K562 (cell line): ENCODE data around the gene GABPB1. TPM values are rescaled to one million over a fixed set of nuclear protein-coding genes. Genes with fewer than 3 reads are reported as not detected.
A peak's percentile ranks its signal among the peaks of the same experiment; 100 is the strongest.

Experiments
- BACH1 ChIP-seq: fragments of 200-800 bp; sonication (Bioruptor generic); IDR thresholded peaks from 2 replicates; pipeline ENCODE4 v1.6.1; 2016; ENCODE audit warnings: missing genetic modification characterization, missing compliant biosample characterization
- CHD2 ChIP-seq: IDR thresholded peaks from 2 replicates; pipeline ENCODE4 v1.6.1; 2011; ENCODE audit warnings: low read depth, low read length
- DPF2 ChIP-seq: fragments of 450-650 bp; IDR thresholded peaks from 2 replicates; pipeline ENCODE4 v1.6.1; 2016
- GABPB2 ChIP-seq: fragments of 250-450 bp; sonication (Bioruptor Pico); conservative IDR thresholded peaks from 2 replicates; pipeline ENCODE4 v1.5.1; 2021; ENCODE audit warnings: mild to moderate bottlenecking
- LEF1 ChIP-seq: fragments of 450-650 bp; IDR thresholded peaks from 2 replicates; pipeline ENCODE4 v1.6.1; 2016; ENCODE audit warnings: mild to moderate bottlenecking
- MAFF ChIP-seq: IDR thresholded peaks from 2 replicates; pipeline ENCODE4 v1.6.1; 2012; ENCODE audit warnings: low read length, improper control_type of control experiment
- MAFG ChIP-seq: fragments of 450-650 bp; conservative IDR thresholded peaks from 2 replicates; pipeline ENCODE4 v1.6.1; 2016; ENCODE audit warnings: missing genetic modification characterization, missing compliant biosample characterization
- MAFK ChIP-seq: IDR thresholded peaks from 2 replicates; pipeline ENCODE4 v1.6.1; 2011; ENCODE audit warnings: low read length, improper control_type of control experiment
- MED1 ChIP-seq: sonication (generic); formaldehyde crosslinking; IDR thresholded peaks from 2 replicates; pipeline ENCODE4 v1.8.1; 2023; ENCODE audit warnings: missing genetic modification reagents, borderline replicate concordance
- MEF2D ChIP-seq: conservative IDR thresholded peaks from 2 replicates; pipeline ENCODE4 v1.6.1; 2016; ENCODE audit warnings: low read depth, missing genetic modification characterization, missing compliant biosample characterization
- MEIS2 ChIP-seq: fragments of 450-650 bp; IDR thresholded peaks from 2 replicates; pipeline ENCODE4 v1.6.1; 2014; ENCODE audit warnings: mild to moderate bottlenecking; ENCODE audit not compliant: partially characterized antibody
- MITF ChIP-seq: IDR thresholded peaks from 2 replicates; pipeline ENCODE4 v1.6.1; 2014; ENCODE audit warnings: antibody characterized with exemption
- MTA1 ChIP-seq: fragments of 450-650 bp; IDR thresholded peaks from 2 replicates; pipeline ENCODE4 v1.6.1; 2017; ENCODE audit warnings: borderline replicate concordance
- NFIC ChIP-seq: fragments of 450-650 bp; IDR thresholded peaks from 2 replicates; pipeline ENCODE4 v1.6.1; 2017; ENCODE audit warnings: mild to moderate bottlenecking, inconsistent platforms
- PREB ChIP-seq: sonication (generic); formaldehyde crosslinking; IDR thresholded peaks from 2 replicates; pipeline ENCODE4 v1.8.1; 2023; ENCODE audit warnings: mild to moderate bottlenecking, missing genetic modification reagents
- RBM25 ChIP-seq: fragments of 200-400 bp; formaldehyde crosslinking; IDR thresholded peaks from 2 replicates; pipeline ENCODE4 v1.6.1; 2018; ENCODE audit warnings: low read length, low read depth, moderate library complexity; ENCODE audit not compliant: severe bottlenecking
- STAG1 ChIP-seq: sonication (generic); formaldehyde crosslinking; IDR thresholded peaks from 2 replicates; pipeline ENCODE4 v1.5.0; 2020; ENCODE audit warnings: missing genetic modification reagents, borderline replicate concordance
- TARDBP ChIP-seq: fragments of 450-650 bp; IDR thresholded peaks from 2 replicates; pipeline ENCODE4 v1.6.1; 2016
- THAP7 ChIP-seq: fragments of 250-450 bp; sonication (Bioruptor Pico); IDR thresholded peaks from 2 replicates; pipeline ENCODE4 v1.5.0; 2021
- YBX1 ChIP-seq: fragments of 450-650 bp; IDR thresholded peaks from 2 replicates; pipeline ENCODE4 v1.7.1; 2016; ENCODE audit warnings: mild to moderate bottlenecking
- ZNF12 ChIP-seq: sonication (generic); formaldehyde crosslinking; IDR thresholded peaks from 2 replicates; pipeline ENCODE4 v1.4.0; 2020; ENCODE audit warnings: mild to moderate bottlenecking, missing genetic modification reagents
- ZNF184 ChIP-seq: sonication (generic); formaldehyde crosslinking; IDR thresholded peaks from 2 replicates; pipeline ENCODE4 v1.5.0; 2020; ENCODE audit warnings: missing genetic modification reagents
- ZNF384 ChIP-seq: IDR thresholded peaks from 2 replicates; pipeline ENCODE4 v1.6.1; 2012; ENCODE audit warnings: low read depth, low read length, improper control_type of control experiment
- ZNF592 ChIP-seq: fragments of 450-650 bp; IDR thresholded peaks from 2 replicates; pipeline ENCODE4 v1.6.1; 2017; ENCODE audit warnings: antibody characterized with exemption, mild to moderate bottlenecking
- polyA plus RNA-seq, 8 experiments: library from polyadenylated mRNA; depleted of rRNA in 4 of 8; stranded (reverse) in 5 of 8; unstranded in 3 of 8; fragments of >200 nt; fragmentation: Nextera tagmentation in 2 of 8; fragmentation: Illumina TruSeq in 1 of 8; extraction: Ambion mirVana in 2 of 8; extraction: Trizol in 1 of 8; gene quantifications; 2 replicates each; pipeline versions ENCODE4 v1.2.1 to v1.2.3, GENCODE V29; 2011 to 2014; ENCODE audit warnings: inconsistent platforms in 1 of 8, missing spikeins in 1 of 8
- total RNA-seq, 7 experiments: library from RNA; depleted of rRNA in 6 of 7; stranded (reverse); fragments of >200 nt in 6 of 7; fragmentation: Illumina TruSeq in 2 of 7; extraction: Trizol in 2 of 7; gene quantifications; 2 replicates each; pipeline versions ENCODE4 v1.2.1 to v1.2.3, GENCODE V29; 2011 to 2021; ENCODE audit warnings: low replicate concordance in 1 of 7

Gene GABPB1
- total and polyA plus RNA-seq, 9 of the 15 experiments (the other 6 are each of a cell fraction or from before 2014, with no cell fraction given) = 11.8 to 42.3 (median 33.2) TPM

- no peak for TF ChIP-seq MITF
- no peak for TF ChIP-seq MEF2D (tag)
- no peak for TF ChIP-seq YBX1
- TF ChIP-seq MEIS2 = peak; percentile 53
- peak; percentile 19; the same call in 1 of the 2 replicates for TF ChIP-seq NFIC
- TF ChIP-seq LEF1 = no peak
- TF ChIP-seq MAFG (tag) = peak; percentile 98
- no peak for TF ChIP-seq ZNF12 (CRISPR knock-in tag)
- TF ChIP-seq BACH1 (tag) = peak; percentile 90
- TF ChIP-seq ZNF384 = no peak
- TF ChIP-seq CHD2 = no peak
- TF ChIP-seq STAG1 = no peak
- no peak for TF ChIP-seq GABPB2 (CRISPR knock-in tag)
- no peak for TF ChIP-seq THAP7 (CRISPR knock-in tag)
- no peak for TF ChIP-seq MTA1
- peak; percentile 70 for TF ChIP-seq DPF2
- no peak for TF ChIP-seq TARDBP
- peak; percentile 97 for TF ChIP-seq MAFF
- no peak for TF ChIP-seq MED1 (CRISPR knock-in tag)
- no peak for TF ChIP-seq RBM25
- TF ChIP-seq ZNF592 = peak; percentile 58; the same call in 1 of the 2 replicates
- TF ChIP-seq MAFK = peak; percentile 95
- TF ChIP-seq ZNF184 (CRISPR knock-in tag) = no peak
- no peak for TF ChIP-seq PREB (CRISPR knock-in tag)
Measured at GRCh38 chr15:50235794-50236193, 119.2 kb downstream of the GABPB1 start (continued).
